Heart right ventricle (tissue), 16 donors: ENCODE results near the gene MAP3K4. TPM values are rescaled to one million over a fixed set of nuclear protein-coding genes. Genes with fewer than 3 reads are reported as not detected.

ENCODE experiments used
- ATAC-seq, 8 donors: fragments of 200-7000 bp; cut with Tn5 transposase; one replicate each; pipeline ENCODE4 v1.9.1; 2020; ENCODE audit warnings: mild to moderate bottlenecking in 8 of 8, moderate library complexity in 8 of 8, moderate number of reproducible peaks in 1 of 8
- DNase-seq, 2 donors: peaks; one replicate each; pipeline ENCODE4 v3.0.0-alpha.2; 2020
- H3K27ac ChIP-seq, 10 donors: fragments of 200-600 bp; sonication (generic) in 2 of 10; one replicate each; pipeline versions ENCODE4 v1.5.0 to v1.8.0; 2020 to 2022; ENCODE audit warnings: mild to moderate bottlenecking in 3 of 10
- H3K27me3 ChIP-seq, 7 donors: fragments of 200-600 bp; one replicate each; pipeline ENCODE4 v1.8.0; 2021 to 2022; ENCODE audit warnings: mild to moderate bottlenecking in 2 of 7
- H3K36me3 ChIP-seq, 9 donors: fragments of 200-600 bp; sonication (generic) in 1 of 9; one replicate each; pipeline versions ENCODE4 v1.5.0 to v1.8.0; 2020 to 2022; ENCODE audit warnings: mild to moderate bottlenecking in 2 of 9
- H3K4me1 ChIP-seq, 9 donors: fragments of 200-600 bp; sonication (generic) in 1 of 9; one replicate each; pipeline versions ENCODE4 v1.5.0 to v1.8.0; 2020 to 2022; ENCODE audit warnings: mild to moderate bottlenecking in 4 of 9
- H3K4me3 ChIP-seq, 10 donors: fragments of 200-600 bp; sonication (generic) in 2 of 10; one replicate each; pipeline versions ENCODE4 v1.5.0 to v1.8.0; 2020 to 2022; ENCODE audit warnings: mild to moderate bottlenecking in 7 of 10, moderate library complexity in 2 of 10
- H3K9me3 ChIP-seq, 11 donors: fragments of 200-600 bp in 10 of 11; sonication (generic) in 2 of 11; one replicate each; pipeline versions ENCODE4 v1.5.0 to v1.8.0; 2013 to 2022; ENCODE audit warnings: mild to moderate bottlenecking in 2 of 11, control low read depth in 1 of 11, moderate library complexity in 1 of 11
- WGBS, 2 donors: extraction: QIAGEN DNeasy Blood & Tissue Kit; methylation state at CpG; one replicate each; pipeline ENCODE4 v1.1.7; 2013; ENCODE audit warnings: inconsistent platforms in 1 of 2; 5-methylcytosine and 5-hydroxymethylcytosine counted together
- intact Hi-C, 10 donors: fragments of 100-400 bp; cut with DNase I; formaldehyde crosslinking; loops; one replicate each; pipeline versions ENCODE4 v1.11.1 to v1.14.2; 2022
- polyA plus RNA-seq, 2 donors: library from polyadenylated mRNA; stranded (reverse); fragments of 200-250 nt; gene quantifications; one replicate each; pipeline ENCODE4 v1.2.3, GENCODE V29; 2013
- total RNA-seq, 10 donors: library from RNA; stranded (reverse); fragmentation: NEBNext Ultra II Directional in 3 of 10; extraction: Animal tissue kit (Norgen Biotek cat#: 25700) in 3 of 10; gene quantifications; one replicate each; pipeline versions ENCODE4 v1.2.1 to v1.2.4, GENCODE V29; 2021 to 2023
- TF ChIP-seq, protein P1 (sequence below), 9 donors: fragments of 200-600 bp; sonication (generic) in 2 of 9; IDR thresholded peaks; one replicate each; pipeline versions ENCODE4 v1.5.0 to v1.8.0; 2021 to 2022; ENCODE audit warnings: antibody characterized with exemption in 9 of 9, mild to moderate bottlenecking in 5 of 9, moderate library complexity in 1 of 9
- donor health status: Arrhythmogenic right ventricular cardiomyopathy.
- donor health status: ischemic (EF 13 %, LVEDD 7.1; RV severe dilation, severe dysfunction).
- donor health status: healthy with polysubstance abuse.
- donor health status: DM: no; HTN: yes; CAD: no.
- donor health status: DM: no; HTN: no; CAD: no.
- donor health status: ischemic (EF 25% LVEDD 6.9; RV normal size, moderate dysfunction).
- donor health status: ischemic (EF 25% LVEDD 5.7; RV mildly dilated, moderate dysfunction).
- donor health status: healthy.
- donor health status: DM: yes; HTN: yes; CAD: no.
- donor health status: Ischemic cardiomyopathy.
- donor health status: ischemic (EF 35%, LVEDD 5.7; RV mildly dilated, moderate dysfunction).
- donor health status: nonischemic (EF 11% LVEDD 7.7; RV severe dilation, severe dysfunction).
- donor health status: DM: yes; HTN: yes; CAD: no.
- donor health status: PGD.
- donor health status: ischemic (EF 29% LVEDD 5.4; RV normal size, mild dysfunction).
- donor health status: nonischemic (EF 23%, LVEDD 6.1; RV moderate dilation, normal function).

The MAP3K4 gene
- total and polyA plus RNA-seq, 12 donors: 10.5 to 50.2 (median 30.9) TPM

DNA sequence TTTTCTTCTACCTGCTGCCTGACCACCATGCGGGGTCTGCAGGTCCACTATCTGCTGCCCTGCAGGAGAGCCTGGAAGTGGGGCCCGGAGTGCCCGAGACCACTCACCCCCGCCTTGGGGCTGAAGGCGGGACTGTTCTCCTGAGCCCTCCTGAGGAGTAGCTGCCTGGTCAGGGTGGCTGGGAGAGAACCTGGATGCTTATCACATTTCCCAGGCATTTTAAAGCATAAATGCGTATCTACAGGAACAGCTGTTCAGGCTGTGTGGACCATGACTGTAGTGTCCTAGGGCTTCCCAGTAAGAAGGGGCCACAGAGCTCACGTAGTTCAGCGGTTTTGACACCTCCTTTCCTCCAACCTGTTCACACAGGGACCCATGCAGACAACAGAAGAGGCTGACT lies 159.0 kb downstream of the MAP3K4 start:
- no peaks in the 10 kb centered on the region for H3K9me3 ChIP-seq

DNA sequence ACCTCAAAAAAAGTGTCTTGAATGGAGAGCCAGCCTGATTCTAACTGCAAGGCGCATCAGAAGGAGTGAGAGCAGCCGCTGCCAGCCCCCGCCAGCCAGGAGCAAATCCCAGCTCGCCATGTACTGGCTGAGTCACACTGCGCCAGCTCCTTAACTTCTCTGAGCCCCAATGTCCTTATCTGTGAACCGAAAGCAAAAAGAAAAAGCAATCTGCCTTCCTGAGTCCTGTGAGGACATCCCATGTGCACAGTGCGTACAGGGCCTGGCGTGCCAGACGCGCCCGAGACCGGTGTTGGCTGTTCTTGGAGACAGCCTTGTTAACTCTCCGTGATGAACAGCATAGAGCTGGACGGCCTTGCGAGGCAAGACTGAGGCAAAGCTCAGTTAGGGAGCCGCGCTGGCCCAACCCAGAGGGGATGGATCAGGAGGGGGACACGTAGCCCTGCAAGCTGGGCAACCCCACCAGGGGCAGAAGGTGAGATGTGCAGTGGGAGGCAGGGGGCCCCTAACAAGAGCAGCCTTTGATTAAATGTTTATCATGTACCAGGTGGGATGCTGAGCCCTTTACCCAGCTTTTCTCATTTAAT lies 159.6 kb downstream of the MAP3K4 start:
- H3K27me3 ChIP-seq: no peaks in the 10 kb centered on the region
- ATAC-seq: no peak
- TF ChIP-seq, protein P1, sequence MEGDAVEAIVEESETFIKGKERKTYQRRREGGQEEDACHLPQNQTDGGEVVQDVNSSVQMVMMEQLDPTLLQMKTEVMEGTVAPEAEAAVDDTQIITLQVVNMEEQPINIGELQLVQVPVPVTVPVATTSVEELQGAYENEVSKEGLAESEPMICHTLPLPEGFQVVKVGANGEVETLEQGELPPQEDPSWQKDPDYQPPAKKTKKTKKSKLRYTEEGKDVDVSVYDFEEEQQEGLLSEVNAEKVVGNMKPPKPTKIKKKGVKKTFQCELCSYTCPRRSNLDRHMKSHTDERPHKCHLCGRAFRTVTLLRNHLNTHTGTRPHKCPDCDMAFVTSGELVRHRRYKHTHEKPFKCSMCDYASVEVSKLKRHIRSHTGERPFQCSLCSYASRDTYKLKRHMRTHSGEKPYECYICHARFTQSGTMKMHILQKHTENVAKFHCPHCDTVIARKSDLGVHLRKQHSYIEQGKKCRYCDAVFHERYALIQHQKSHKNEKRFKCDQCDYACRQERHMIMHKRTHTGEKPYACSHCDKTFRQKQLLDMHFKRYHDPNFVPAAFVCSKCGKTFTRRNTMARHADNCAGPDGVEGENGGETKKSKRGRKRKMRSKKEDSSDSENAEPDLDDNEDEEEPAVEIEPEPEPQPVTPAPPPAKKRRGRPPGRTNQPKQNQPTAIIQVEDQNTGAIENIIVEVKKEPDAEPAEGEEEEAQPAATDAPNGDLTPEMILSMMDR (IDR thresholded peaks at IDR 0.05): no peak
- no peaks in the 10 kb centered on the region for H3K9me3 ChIP-seq
- H3K27ac ChIP-seq: no peak overlapping the region
- DNase-seq: no peak
- intact Hi-C loops: loop anchor here in 8 of 10 donors (5.0 to 10.0 kb wide), 2 partner anchors 221 to 224 kb away; no protein-coding TSS in a partner anchor
- peaks cover 0 to 6% (median 0%) of the 10 kb centered on the region in 9 donors for H3K4me1 ChIP-seq
- 96 to 97% methylated on average over 18 of the region's 18 CpGs for WGBS, 2 donors
- peaks cover 0 to 53% (median 0%) of the 10 kb centered on the region in 9 donors for H3K36me3 ChIP-seq
- H3K4me3 ChIP-seq: no peak overlapping the region

More for the DNA sequence above, 159.0 kb downstream of the MAP3K4 start:
- H3K4me3 ChIP-seq: no peak overlapping the region
- intact Hi-C loops: loop anchor here in 8 of 10 donors (5.0 to 10.0 kb wide), 2 partner anchors 222 to 224 kb away; no protein-coding TSS in a partner anchor
- H3K4me1 ChIP-seq: peaks cover 0 to 6% (median 0%) of the 10 kb centered on the region in 9 donors
- H3K36me3 ChIP-seq: peaks cover 0 to 56% (median 0%) of the 10 kb centered on the region in 9 donors
- DNase-seq: no peak
- TF ChIP-seq, protein P1 (IDR thresholded peaks at IDR 0.05): no peak
- no peak for ATAC-seq
- no peak overlapping the region for H3K27ac ChIP-seq
- 97% methylated on average over 8 of the region's 8 CpGs for WGBS, 2 donors
- no peaks in the 10 kb centered on the region for H3K27me3 ChIP-seq

DNA sequence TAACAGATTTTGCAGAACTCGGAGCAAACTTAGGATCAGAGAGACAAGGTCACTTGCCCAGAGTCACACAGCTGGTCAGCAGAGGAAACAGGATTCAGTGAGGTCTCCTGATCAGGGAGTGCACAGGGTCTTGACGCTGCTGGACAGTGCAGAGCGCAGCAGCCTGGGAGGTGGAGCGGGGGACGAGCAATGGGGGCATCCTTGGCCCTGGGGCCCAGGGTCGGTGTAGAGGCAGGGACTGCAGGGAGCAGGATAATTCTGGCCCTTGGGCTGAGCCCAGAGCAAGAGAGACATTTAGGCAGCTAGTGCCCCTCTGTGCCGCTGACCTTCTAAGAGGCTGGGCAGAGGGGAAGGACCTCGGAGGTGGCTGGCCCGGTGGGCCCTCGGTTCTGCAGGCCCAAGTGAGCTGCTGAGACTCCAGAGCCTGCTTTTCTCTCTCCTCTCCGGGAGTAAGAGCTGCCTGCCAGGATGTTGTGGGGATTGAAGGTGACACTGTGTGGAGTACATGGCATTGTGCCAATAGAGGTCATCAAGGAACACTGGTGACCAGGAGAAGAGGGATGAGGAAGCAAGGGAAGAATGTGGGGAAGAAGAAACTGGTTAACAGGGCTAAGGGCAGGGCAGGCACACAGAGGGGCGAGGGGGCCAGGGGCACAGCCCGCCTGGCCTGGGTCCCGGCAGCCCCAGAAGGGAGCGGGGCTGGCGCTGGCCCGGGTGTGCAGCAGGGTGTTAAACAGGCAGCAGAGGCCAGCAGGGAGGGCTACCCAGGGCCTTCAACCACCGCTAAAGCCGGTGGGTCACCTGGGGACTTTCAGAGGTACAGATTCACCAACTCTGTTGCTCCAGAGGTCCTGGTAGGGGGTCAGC lies 160.3 kb downstream of the MAP3K4 start:
- no peak overlapping the region for H3K27ac ChIP-seq
- H3K27me3 ChIP-seq: no peaks in the 10 kb centered on the region
- DNase-seq (no peak), ATAC-seq (peak in 6 of 8 donors; percentile 10 to 66 (median 46))
- intact Hi-C loops: loop anchor here in 8 of 10 donors (5.0 to 10.0 kb wide), 2 partner anchors 220 to 223 kb away; no protein-coding TSS in a partner anchor
- peaks cover 0 to 51% (median 0%) of the 10 kb centered on the region in 9 donors for H3K36me3 ChIP-seq
- TF ChIP-seq, protein P1 (IDR thresholded peaks at IDR 0.05): no peak
- no peak overlapping the region for H3K4me3 ChIP-seq
- H3K9me3 ChIP-seq: peaks cover 0 to 5% (median 0%) of the 10 kb centered on the region in 11 donors
- 84 to 86% methylated on average over 19 of the region's 19 CpGs for WGBS, 2 donors
- peaks cover 0 to 6% (median 0%) of the 10 kb centered on the region in 9 donors for H3K4me1 ChIP-seq

DNA sequence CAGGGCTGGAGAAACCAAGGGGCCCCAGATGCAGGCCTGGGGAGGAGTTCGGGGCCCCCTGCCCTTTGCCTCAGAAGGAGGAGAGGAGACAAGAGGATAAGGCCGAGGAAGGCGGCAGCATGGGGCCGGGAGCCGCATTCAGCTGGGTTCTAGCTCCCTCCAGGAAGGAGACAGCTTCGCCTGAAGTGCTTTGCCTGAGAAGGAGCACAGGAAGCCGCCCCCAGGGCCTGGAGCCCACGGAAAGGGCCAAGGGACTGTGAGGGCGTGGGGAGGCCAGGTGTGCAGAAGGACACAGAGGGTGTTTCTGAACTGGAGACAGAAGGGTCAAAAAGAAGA lies 160.9 kb downstream of the MAP3K4 start:
- intact Hi-C loops: loop anchor here in 8 of 10 donors (5.0 to 10.0 kb wide), 2 partner anchors 220 to 222 kb away; no protein-coding TSS in a partner anchor
- Histone ChIP-seq H3K27me3 (no peaks in the 10 kb centered on the region), H3K4me3 (no peak overlapping the region), H3K36me3 (peaks cover 0 to 45% (median 0%) of the 10 kb centered on the region in 9 donors), H3K4me1 (peaks cover 0 to 6% (median 0%) of the 10 kb centered on the region in 9 donors), H3K27ac (no peak overlapping the region), H3K9me3 (peaks cover 0 to 10% (median 0%) of the 10 kb centered on the region in 11 donors)
- ATAC-seq (no peak), DNase-seq (no peak)
- TF ChIP-seq, protein P1 (IDR thresholded peaks at IDR 0.05): no peak
- 85 to 87% methylated on average over 9 of the region's 9 CpGs for WGBS, 2 donors
